AG09309 (cell line): ENCODE data around the gene RELA.

Experiments
- DNase-seq: peaks from one replicate; pipeline ENCODE4 v3.0.0-alpha.2; 2010; ENCODE audit warnings: low read depth
- H3K4me3 ChIP-seq: 2 replicates; pipeline ENCODE4 v1.5.1; 2011; ENCODE audit warnings: mild to moderate bottlenecking, low read depth, low read length, moderate library complexity; ENCODE audit not compliant: control insufficient read depth
- TF ChIP-seq, protein P1 (sequence below): IDR thresholded peaks from 2 replicates; pipeline ENCODE4 v1.5.1; 2011; ENCODE audit warnings: mild to moderate bottlenecking, low read depth, low read length, inconsistent platforms; ENCODE audit not compliant: insufficient read depth, control insufficient read depth; ENCODE audit errors: missing control alignments

RELA gene

DNA sequence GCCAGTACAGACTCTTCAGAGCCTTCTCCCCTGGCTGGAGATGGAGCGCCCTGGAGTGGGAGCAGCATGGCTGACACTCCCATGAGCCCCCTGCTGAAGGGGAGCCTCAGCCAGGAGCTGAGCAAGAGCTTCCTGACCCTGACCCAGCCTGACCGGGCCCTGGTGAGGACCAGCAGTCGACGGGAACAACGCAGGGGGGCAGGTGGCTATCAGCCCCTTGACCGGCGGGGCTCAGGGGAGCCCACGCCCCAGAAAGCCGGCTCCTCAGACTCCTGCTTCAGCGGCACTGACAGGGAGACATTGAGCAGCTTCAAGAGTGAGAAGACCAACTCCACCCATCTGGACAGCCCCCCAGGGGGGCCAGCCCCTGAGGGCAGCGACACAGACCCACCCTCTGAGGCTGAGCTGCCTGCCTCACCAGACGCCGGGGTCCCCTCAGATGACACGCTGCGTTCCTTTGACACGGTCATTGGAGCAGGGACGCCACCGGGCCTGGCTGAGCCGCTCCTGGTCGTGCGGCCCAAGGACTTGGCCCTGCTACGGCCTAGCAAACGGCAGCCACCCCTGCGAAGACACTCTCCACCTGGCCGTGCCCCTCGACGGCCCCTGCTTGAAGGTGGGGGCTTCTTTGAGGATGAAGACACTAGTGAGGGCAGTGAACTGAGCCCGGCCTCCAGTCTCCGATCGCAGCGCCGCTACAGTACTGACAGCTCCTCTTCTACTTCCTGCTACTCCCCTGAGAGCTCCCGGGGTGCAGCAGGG, 44.5 kb downstream of the RELA start:
- TF ChIP-seq, protein P1, sequence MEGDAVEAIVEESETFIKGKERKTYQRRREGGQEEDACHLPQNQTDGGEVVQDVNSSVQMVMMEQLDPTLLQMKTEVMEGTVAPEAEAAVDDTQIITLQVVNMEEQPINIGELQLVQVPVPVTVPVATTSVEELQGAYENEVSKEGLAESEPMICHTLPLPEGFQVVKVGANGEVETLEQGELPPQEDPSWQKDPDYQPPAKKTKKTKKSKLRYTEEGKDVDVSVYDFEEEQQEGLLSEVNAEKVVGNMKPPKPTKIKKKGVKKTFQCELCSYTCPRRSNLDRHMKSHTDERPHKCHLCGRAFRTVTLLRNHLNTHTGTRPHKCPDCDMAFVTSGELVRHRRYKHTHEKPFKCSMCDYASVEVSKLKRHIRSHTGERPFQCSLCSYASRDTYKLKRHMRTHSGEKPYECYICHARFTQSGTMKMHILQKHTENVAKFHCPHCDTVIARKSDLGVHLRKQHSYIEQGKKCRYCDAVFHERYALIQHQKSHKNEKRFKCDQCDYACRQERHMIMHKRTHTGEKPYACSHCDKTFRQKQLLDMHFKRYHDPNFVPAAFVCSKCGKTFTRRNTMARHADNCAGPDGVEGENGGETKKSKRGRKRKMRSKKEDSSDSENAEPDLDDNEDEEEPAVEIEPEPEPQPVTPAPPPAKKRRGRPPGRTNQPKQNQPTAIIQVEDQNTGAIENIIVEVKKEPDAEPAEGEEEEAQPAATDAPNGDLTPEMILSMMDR = no peak
- DNase-seq = no peak
- no peak overlapping the region for H3K4me3 ChIP-seq

DNA sequence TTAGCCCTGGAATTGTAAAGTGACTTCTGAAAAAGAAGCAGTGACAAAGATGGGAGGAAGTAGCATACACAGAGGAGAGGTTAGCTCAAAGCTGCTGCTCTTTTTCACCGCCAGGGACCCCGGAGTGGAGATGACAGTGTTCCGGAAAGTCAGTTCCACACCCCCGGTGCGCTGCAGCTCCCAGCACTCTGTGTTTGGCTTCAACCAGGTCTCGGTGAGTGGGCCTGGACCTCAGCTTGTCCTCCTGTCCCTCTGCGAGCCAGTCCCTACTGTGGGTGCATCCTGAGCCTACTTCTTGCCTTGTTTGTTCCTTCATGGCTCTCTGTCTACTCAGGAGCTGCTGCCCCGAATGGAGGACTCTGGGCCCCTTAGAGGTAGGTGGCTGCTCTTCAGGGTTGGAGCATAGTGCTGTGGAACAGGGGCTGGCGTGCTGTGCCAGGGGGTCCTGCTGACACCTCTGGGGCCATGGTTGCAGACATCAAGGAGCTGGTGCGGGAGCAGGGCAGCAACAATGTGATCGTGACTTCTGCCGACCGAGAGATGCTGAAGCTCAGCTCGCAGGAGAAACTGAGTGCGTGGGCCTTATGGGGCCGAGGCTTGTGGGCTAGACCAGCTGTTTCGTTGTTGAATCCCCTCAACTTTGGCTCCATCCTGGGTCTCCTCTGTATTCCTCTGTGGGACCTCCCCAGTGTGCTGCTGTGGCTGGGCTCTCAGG, 45.4 kb downstream of the RELA start:
- TF ChIP-seq, protein P1 = no peak

DNA sequence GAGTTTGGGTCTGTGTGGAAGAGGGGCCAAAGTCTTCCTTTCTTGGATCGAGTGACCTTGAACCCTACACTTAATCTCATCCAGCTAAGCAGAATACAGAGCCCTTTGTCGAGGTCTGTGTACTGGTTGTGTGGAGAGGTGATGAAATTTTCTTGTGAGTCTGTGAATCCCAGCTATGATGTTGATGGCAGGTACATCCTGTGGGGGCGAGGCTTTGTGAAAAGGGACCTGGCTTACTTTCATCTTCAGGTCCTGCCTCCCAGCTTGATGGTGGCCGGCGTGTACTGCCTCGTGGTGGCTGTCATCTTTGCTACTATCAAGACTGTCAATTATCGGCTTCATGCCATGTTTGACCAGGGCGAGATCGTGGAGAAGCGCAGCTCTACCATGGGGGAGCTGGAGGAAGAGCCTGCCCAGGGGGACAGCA, 46.1 kb downstream of the RELA start:
- peak overlapping the region; percentile 85 for H3K4me3 ChIP-seq
- no peak for DNase-seq
- TF ChIP-seq, protein P1 = no peak

More for the DNA sequence above, 45.4 kb downstream of the RELA start:
- peak overlapping the region; percentile 85 for H3K4me3 ChIP-seq
- no peak for DNase-seq

DNA sequence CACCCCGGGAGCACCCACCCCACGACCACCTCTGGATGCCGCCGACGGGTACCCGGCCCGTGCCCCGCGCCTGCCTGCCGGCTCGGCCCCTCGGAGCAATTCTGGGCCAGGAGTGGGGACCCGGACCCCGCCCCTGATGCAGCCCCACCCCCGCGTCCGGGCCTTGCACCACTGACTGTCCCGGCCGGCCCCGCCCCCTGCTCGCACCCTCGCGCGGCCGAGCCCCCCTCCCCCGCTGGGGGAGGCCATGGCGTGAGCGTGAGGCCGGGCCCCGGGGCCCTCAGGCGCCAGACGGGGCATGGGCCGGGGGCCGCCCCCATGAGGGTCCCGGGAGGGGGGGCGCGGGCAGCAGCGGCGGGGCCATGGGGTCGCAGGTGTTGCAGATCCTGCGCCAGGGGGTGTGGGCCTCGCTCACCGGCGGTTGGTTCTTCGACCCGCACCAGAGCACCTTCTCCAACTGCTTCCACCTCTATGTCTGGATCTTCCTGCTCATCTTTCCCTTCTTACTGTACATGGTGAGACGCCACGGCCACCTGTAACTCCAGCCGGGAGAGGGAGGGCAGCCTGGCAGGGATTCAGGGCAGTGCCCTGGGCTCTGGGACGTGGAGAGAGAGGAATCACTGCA, 46.7 kb downstream of the RELA start:
- DNase-seq = no peak
- TF ChIP-seq, protein P1 = no peak
- peak overlapping the region; percentile 85 for H3K4me3 ChIP-seq

DNA sequence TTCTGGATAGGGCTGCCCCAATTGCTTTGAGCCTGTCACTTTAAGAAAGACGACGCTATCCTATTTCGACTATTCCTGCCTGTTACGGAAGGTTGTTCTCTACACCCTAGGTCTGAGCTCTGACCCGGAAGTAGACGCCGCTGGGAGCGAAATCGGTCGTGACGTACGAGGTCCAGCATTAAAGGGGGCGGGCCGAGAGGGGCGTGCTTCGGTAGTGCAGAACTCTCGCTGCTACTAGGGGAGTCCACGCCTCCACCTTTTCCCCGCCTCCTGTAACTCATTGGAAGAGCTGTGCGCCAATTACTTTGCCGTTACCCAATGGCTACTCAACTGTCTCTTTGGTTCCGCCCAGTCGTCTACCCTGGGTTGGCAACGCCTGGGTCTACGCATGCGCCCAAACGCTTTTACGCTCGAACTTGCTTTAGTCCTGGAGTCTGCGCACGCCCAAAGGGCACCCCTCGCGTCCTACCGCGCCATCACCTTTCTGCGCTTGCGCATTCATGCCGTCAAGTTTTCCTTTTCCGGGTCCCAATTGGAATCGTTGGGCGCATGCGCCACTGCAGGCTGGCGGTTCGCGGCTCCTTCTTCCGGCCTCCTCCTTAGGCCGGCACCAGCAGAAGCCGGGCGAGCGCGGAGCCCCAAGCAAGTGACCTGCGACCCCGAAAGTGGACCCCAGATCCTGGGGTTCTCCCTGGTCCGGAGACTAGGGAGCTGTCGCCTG, 47.3 kb downstream of the RELA start, which contains the start of gene PCNX3:
TSS of gene PCNX3 (plus strand) at position 548 of the 721 bp plus-strand sequence. CDS start 536 bp downstream, outside the sequence.
- TF ChIP-seq, protein P1 = no peak
- DNase-seq = peak; percentile 100
- H3K4me3 ChIP-seq = peak within 1 kb of the TSS; percentile 85

DNA sequence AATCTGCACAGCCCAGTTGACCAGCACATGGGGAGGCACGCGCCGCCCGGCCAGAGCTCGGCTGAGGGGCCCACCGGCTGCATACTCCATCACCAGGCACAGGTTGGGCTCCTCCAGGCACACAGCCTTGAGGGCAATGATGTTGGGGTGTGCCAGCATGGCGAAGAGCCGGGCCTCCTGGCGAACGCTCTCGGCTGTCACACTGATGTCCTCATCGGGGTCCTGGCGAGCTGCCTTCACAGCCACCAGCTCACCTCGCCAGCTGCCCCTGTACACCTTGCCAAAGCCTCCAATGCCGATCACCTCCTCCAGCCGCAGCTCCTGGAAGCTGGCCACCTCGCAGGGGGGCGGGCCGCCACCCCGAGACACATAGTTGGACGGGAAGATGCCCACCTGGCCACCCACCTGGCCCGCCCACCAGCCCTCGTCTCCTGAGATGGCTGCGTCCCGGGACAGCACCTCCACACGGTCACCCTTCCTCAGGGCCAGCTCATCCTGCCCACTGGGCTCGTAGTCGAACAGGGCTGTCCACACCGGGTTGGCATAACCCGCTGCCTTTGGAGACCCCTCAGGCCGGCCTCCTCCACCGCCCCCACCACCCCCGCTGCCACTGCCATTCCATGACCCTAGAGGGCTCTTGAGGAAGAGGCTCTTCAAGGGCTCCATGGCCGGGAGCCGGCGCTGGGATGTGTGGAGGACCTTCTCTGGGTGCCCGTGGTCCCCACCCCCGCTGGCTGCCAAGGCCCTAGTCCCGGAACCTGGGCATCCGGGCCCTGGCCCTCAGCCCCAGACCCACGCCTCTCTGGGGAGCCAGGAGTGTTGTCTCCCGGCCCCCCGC, 49.4 kb downstream of the RELA start:
- TF ChIP-seq, protein P1 = no peak
- no peak for DNase-seq

More for the DNA sequence above, 49.4 kb downstream of the RELA start:
- peak overlapping the region; percentile 76 for H3K4me3 ChIP-seq
